SU-DHL-6 (cell line): ENCODE results near the gene WSCD2.

Experiments
- CTCF ChIP-seq: fragments of 200-600 bp; sonication (generic); IDR thresholded peaks from one replicate; pipeline ENCODE4 v1.5.1; 2017; ENCODE audit warnings: antibody characterized with exemption, mild to moderate bottlenecking, low read length, moderate library complexity; ENCODE audit not compliant: insufficient read depth, poor library complexity, severe bottlenecking
- EZH2phosphoT487 ChIP-seq: fragments of 200-600 bp; sonication (generic), shearing (Covaris generic); conservative IDR thresholded peaks from 2 replicates; pipeline ENCODE4 v1.6.1; 2018; ENCODE audit warnings: mild to moderate bottlenecking, antibody characterized with exemption, low read length, moderate library complexity, mixed read lengths

DNA sequence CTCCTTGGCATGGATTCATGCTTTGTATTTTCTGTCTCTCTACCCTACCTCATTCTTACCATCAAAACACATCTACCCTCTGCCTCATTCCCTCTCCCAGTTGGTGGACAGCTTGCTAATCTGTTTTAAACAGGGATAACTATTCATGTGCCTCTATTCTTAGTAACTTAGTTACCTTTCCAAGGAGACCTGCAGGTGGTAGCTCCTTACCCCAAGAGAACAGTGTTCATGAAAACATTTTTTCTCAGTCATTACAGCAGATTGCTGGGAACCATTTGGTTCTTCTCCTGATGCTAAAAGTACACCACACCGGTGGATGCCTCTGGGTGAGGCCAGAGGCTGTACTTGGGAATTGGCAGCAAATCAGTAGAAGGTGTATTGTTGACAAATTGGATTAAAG lies 137.0 kb downstream of the WSCD2 start:
- TF ChIP-seq CTCF (no peak), EZH2phosphoT487 (no peak)
